HG03097 (cell line): Measurements from ENCODE around the gene C3orf52.

Experiments
- ATAC-seq: cut with Tn5 transposase; IDR thresholded peaks from one replicate; pipeline ENCODE4 v1.9.1; 2021; ENCODE audit not compliant: unreplicated experiment, low FRiP score

Gene C3orf52

DNA sequence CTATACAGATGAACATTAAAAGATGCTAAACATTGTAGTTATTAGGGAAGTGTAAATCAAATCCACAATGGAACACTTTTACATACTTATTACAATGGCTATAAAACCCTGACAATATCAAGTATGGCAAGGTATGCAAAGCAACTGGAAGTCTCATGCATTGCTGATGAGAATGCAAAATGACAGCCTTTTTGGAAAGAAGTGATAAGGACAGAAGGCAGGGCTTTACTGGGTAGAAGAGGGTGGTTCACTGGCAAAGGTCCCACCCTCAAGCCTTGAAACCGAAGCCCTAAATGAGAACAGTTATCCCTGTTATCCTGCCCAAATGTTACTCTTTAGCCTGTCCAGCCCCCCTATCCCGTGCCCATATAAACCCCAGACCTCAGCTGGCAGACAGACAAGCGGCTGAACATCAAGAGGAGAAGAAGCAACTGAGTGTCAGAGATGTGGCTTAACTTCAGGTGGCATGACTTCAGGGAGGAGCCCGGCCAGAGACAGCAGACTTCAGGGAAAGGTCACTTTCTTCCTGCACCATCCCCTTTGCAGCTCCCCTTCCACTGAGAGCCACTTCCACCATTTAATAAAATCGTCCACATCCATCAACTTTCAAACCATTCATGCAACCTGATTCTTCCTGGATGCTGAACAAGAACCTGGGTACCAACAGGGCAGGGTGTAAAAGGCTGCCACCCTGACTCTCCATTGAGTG, 47.6 kb downstream of the C3orf52 start:
- ATAC-seq, result no peak

DNA sequence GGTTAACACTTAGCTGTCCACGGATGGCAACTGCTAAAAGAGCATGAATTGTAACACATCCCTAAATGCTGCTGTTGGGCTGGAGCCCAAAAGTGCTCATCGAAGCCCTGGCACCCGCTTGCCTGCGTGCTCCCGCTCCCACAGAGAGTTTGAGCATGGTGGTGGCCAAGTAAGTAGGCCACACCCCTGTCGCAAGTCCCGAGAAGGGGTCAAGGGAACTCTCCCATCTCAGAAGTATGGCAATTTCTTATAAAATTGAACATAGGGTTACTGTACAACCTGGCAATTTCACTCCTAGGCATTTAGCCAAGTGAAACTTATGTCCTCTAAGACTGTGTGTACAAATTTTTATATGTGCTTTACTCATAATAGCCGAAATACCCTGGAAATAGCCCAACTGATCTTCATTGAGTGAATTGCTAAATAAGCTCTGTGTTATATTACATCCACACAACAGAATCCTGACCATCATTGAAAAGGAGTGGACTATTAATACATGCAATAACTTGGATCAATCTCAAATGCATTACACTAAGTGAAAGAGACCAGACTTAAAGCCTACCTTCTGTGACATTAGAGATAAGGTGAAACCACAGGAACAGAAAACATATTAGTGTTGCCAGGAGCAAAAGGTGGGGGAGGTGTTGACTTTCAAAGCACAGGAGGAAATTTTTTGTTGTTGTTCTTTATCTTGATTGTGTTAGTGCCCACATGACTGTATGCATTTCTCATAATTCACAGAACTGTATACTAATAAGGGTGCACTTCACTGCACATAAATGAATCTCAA, 48.3 kb downstream of the C3orf52 start:
- no peak for ATAC-seq

DNA sequence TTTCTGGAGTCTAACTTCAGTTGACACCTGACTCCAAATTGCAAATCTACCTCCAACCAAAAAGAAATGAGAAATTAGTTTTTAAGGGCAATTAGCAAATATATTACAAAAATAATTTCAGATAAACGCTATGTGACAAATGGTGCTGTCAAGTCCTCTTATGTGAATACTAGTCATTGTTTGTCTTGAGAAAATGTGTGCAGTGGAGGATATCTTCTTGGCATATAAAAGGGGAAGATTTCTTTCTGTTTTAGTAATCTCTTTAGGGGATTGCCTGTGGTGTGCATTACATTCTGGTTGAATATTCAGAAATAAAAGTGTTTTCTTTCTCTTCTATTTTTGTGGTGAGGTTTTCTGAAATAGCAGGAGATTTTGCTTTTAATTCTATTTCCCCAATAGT, 49.9 kb downstream of the C3orf52 start:
- ATAC-seq, result no peak

DNA sequence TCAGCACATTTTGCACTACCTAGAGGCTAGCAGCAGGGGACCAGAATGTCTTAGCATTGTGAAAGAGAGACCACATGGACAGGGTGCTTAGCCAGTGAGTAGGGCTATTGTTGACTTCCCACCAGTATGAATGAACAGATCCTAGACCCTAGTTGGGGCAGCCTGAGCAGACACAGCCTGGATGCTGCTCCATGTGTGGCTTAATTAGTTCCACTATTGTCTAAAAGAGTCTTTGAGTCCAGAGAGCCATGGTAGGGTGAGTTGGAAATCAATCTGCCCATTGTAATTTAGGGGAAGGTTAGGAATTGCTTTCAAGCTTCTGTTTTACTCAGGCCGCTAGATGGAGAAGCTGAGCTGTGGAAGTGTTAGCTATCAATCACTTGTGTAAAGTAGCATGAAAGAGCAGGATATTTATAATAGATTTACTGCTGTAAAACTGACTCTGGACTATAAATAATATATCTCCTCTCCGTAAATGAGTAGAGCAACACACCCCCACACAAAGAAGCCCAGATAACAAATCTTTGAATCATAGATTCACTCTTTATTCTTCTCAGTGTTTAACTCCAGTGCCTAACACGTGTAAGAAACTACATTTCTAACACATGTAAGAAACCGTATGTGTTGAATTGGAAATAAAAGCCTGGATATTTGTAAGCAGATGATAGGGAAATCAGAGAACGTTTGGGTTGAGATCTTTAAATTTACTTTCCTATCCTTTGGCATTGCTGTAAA, 50.9 kb downstream of the C3orf52 start:
- ATAC-seq, result no peak

DNA sequence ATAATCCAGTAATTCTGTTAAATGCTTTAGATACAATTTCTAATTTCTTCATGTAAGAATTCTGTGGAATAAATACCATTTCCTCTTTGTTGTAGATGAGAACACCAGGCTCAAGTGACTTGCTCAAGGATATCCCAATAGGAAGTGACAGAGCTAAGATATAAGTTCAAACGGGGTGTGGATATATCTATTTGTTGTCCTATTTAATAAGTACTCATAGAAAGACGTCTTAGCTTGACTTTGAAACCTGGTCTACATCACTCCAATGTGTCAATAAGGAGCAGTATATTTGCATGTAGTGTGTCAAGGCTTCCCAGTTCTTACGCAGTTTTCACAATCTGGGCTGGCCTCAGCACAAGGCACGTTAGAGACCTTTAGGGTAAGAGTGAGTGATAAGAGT, 51.6 kb downstream of the C3orf52 start:
- ATAC-seq, result no peak

DNA sequence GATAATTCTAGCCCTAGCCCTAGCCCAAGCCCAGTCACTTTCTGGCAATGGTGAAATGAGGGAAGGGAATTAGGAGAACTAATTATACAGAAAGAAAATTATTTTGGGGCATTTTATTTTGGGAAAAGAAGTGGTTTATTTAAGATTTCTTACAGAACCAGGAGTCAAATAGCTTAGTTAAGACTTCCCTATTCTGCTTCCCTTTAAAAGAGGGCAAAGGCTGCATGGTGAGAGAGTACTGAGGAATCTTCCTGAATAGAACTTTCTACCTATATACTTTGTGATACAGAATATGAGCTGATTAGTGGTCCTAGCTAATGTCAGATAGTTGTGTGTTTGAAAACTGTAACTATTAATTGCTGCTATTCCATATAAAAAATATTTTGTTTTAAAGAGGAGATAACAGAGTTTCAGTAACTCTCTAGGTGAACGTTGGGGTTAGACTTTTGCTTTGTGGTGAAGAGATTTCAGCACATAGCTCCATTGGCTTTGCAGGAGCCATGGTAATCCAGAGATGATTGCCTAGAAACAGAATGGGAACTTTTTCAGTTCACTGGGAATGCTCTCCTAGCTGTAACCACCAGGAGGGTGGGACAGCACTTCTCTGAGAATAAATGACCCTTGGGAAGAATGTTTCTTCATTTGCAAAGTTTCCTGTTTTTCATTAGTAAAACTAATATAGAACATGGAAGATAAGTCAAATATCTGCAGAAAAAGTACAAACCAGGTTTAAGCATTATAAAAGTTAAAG, 52.2 kb downstream of the C3orf52 start:
- no peak for ATAC-seq

DNA sequence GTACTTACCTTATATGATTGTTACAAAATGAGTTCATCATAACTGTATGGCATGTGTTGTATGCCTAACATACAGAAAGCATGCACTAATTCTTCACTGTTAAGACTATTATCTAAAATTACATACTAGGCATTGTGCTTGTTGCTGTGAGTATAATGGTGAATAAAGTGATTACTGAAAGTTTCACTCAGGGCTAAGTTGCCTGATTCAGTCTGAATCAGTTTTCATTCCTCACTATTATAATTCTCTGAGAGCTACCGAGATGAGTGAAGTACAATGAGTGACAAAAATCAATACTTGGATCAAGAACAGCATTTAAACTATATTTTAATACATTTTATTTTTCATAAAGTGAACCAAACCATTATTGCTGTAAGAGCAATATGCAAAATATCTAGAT, 54.4 kb downstream of the C3orf52 start:
- no peak for ATAC-seq

DNA sequence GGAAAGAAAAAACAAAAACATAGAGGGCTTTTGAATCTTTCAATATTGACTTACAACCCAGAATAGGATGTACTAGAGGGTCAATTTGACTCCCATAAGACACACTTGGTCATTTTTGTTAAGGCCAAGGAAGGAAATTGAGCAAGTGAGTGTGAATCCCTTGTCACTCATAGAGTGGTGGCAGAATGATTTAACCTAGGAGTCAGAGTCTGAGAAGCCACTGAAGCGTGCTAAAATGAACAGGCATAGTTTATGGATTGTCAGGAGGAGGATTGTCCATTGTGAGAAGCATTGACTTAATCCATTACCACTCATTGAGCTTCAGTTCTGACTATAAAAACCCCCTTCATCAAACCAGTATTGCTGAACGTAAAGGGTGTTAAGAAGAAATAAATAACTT, 55.1 kb downstream of the C3orf52 start:
- ATAC-seq, result no peak

DNA sequence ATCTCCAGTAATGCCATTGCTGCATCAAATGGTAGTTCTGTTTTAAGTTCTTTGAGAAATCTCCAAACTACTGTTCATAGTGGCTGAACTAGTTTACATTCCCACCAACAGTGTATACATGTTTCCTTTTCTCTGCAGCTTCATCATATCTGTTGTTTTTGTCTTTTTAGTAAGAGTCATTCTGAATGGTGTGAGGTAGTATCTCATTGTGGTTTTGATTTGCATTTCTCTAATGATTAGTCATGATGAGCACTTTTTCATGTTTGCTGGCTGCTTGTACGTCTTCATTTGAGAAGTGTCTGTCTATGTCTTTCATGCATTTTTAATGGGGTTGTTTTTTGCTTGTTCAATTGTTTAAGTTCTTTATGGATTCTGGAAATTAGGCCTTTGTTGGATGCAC, 57.1 kb downstream of the C3orf52 start:
- ATAC-seq, result no peak

DNA sequence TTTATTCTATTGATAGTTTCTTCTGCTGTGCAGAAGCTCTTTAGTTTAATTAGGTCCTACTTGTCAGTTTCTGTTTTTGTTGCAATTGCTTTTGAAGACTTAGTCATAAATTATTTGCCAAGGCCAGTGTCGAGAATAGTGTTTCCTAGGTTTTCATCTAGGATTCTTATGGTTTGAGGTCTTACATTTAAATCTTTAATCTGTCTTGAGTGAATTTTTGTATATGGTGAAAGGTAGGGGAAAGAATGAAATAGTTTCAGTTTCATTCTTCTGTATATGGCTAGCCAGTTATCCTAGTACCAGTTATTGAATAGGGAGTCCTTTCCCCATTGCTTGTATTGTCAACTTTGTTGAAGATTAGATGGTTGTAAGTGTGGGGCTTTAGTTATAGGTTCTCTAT, 57.5 kb downstream of the C3orf52 start:
- no peak for ATAC-seq

DNA sequence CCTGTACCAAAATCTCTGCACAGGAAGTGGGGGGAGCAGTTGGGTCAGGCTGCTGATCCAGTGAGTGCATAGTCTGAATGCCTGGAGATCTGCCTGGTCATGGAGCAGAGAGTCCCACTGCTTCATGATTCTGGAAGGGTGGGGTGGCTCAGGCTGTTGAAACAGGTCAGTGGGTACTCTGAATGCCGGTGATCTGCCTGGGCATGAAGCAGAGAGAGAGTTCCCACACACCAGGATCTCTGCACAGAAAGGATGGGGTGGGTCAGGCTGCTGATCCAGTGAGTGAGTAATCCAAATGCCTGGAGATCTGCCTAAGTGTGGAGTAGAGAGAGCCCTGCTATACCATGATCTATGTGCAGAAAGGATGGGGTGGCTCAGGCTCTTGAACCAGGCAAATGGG, 62.9 kb downstream of the C3orf52 start:
- ATAC-seq, result no peak

DNA sequence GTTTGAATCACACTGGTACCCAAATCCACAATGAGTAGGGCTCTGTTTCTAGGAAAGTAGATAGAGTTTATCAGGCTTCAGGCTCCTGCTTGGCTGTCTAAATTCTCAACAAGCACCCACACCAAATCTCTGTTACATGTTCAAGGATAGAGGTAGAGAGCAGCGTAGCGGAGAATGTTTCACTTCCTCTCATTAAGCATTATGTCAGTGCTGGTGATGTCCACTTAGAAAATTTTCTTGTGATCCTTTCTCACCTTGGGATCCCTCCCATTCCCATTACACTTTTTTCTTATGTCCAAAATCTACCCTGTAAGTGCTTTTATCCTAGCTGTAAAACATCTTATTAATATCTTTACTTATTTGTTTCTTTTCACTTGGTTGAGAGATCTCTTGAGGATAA, 81.6 kb downstream of the C3orf52 start:
- ATAC-seq, result no peak
